Transverse colon (tissue), 4 donors: Measurements from ENCODE around the gene MIR17HG. TPM values are rescaled to one million over a fixed set of nuclear protein-coding genes. Genes with fewer than 3 reads are reported as not detected.

ENCODE experiments used
- DNase-seq: peaks from one replicate; pipeline ENCODE4 v3.0.0-alpha.2; 2019
- H3K27ac ChIP-seq, 4 donors: fragments of 200-600 bp; sonication (generic); 2 replicates each; pipeline ENCODE4 v1.5.1; 2016 to 2018; ENCODE audit warnings: inconsistent platforms in 4 of 4
- H3K27me3 ChIP-seq: fragments of 200-600 bp; sonication (generic); 2 replicates; pipeline ENCODE4 v1.5.1; 2017; ENCODE audit warnings: inconsistent platforms
- H3K36me3 ChIP-seq, 4 donors: fragments of 200-600 bp; sonication (generic); 2 replicates each; pipeline ENCODE4 v1.5.1; 2017 to 2019; ENCODE audit warnings: inconsistent platforms in 4 of 4
- H3K4me1 ChIP-seq, 4 donors: fragments of 200-600 bp; sonication (generic); 2 replicates each; pipeline ENCODE4 v1.5.1; 2017 to 2020; ENCODE audit warnings: inconsistent platforms in 4 of 4
- H3K4me3 ChIP-seq, 4 donors: fragments of 200-600 bp; sonication (generic); 1 replicate in 1 of 4; 2 replicates in 3 of 4; pipeline versions ENCODE4 v1.5.1 to v1.6.1; 2017 to 2019; ENCODE audit warnings: inconsistent platforms in 4 of 4
- H3K9me3 ChIP-seq, 2 donors: fragments of 200-600 bp; sonication (generic); 2 replicates each; pipeline ENCODE4 v1.5.1; 2017 to 2019; ENCODE audit warnings: inconsistent platforms in 2 of 2
- EP300 ChIP-seq: sonication (generic); formaldehyde crosslinking; IDR thresholded peaks from one replicate; pipeline ENCODE4 v1.6.1; 2017; ENCODE audit warnings: antibody characterized with exemption, low read depth
- POLR2A ChIP-seq: fragments of 450-650 bp; IDR thresholded peaks from one replicate; pipeline ENCODE4 v1.6.1; 2016; ENCODE audit warnings: antibody characterized with exemption, mild to moderate bottlenecking, moderate library complexity
- POLR2AphosphoS5 ChIP-seq, 3 donors: sonication (generic); formaldehyde crosslinking; IDR thresholded peaks; one replicate each; pipeline ENCODE4 v1.6.1; 2016; ENCODE audit warnings: antibody characterized with exemption in 3 of 3
- whole genome bisulfite sequencing, 2 donors: methylation state at CpG; one replicate each; pipeline ENCODE4 v1.1.5; 2018; ENCODE audit warnings: low coverage in 1 of 2; 5-methylcytosine and 5-hydroxymethylcytosine counted together
- in situ Hi-C, 4 donors: fragments of 200-750 bp; cut with MboI; loops; one replicate each; pipeline versions ENCODE4 v1.15.0 to v1.15.1; 2017; ENCODE audit warnings: low sequenced_read_pairs in 3 of 4, low pct_ligation_motif_present in 1 of 4, low pct_unique_long_range_greater_than_20kb in 1 of 4
- intact Hi-C: fragments of 100-400 bp; cut with DNase I; formaldehyde crosslinking; loops from one replicate; pipeline ENCODE4 v1.15.1; 2023; ENCODE audit warnings: low total_unique reads
- total RNA-seq, 4 donors: library from RNA; depleted of rRNA; stranded (reverse); fragments of >200 nt; gene quantifications; one replicate each; pipeline ENCODE4 v1.1.0, GENCODE V29; 2016
- TF ChIP-seq, protein P1 (sequence below), 5 experiments: fragments of 200-600 bp in 3 of 5; fragments of 450-650 bp in 2 of 5; sonication (generic) in 3 of 5; IDR thresholded peaks; 1 replicate in 2 of 5; 2 replicates in 3 of 5; pipeline ENCODE4 v1.5.1; 2016 to 2017; ENCODE audit warnings: antibody characterized with exemption in 5 of 5, inconsistent platforms in 3 of 5, mild to moderate bottlenecking in 2 of 5, moderate library complexity in 1 of 5

MIR17HG gene
- total RNA-seq, 4 donors from 2014 or later = 1.1 to 8.1 (median 2.2) TPM

DNA sequence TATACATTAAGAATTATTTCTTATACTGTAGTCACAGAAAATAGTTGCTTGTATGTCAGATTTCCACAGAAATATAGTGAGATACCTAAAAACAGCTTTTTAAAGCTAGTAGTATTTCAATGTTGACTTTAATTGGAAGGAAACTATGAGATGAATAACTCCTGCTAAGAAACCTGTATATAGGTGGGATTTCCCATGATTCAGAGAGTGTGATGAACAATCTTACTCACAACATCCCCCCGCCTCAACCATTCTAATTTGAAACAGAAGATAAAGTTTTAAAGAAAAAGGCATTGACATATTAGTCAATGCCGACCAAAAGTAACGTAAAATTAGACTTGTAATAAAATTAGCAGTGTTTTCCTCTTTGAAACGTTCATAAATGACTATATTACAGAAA, 1.4 kb upstream of the MIR17HG start:
- WGBS, 2 donors = 64 to 72% methylated on average over 4 of the region's 4 CpGs
- DNase-seq = no peak
- in situ Hi-C loops (no loop called here), intact Hi-C loops (no loop called here)
- no peak overlapping the region for H3K27ac ChIP-seq
- H3K36me3 ChIP-seq = peaks cover 0 to 5% (median 0%) of the 10 kb centered on the region in 4 donors
- H3K4me3 ChIP-seq = no peak overlapping the region
- H3K27me3 ChIP-seq = peaks cover 11% of the 10 kb centered on the region
- peaks cover 0 to 23% (median 13%) of the 10 kb centered on the region in 4 donors for H3K4me1 ChIP-seq
- H3K9me3 ChIP-seq = no peaks in the 10 kb centered on the region
- no peak for TF ChIP-seq POLR2A
- TF ChIP-seq POLR2AphosphoS5 (IDR thresholded peaks at IDR 0.05) = no peak
- TF ChIP-seq EP300 = no peak
- TF ChIP-seq, protein P1, sequence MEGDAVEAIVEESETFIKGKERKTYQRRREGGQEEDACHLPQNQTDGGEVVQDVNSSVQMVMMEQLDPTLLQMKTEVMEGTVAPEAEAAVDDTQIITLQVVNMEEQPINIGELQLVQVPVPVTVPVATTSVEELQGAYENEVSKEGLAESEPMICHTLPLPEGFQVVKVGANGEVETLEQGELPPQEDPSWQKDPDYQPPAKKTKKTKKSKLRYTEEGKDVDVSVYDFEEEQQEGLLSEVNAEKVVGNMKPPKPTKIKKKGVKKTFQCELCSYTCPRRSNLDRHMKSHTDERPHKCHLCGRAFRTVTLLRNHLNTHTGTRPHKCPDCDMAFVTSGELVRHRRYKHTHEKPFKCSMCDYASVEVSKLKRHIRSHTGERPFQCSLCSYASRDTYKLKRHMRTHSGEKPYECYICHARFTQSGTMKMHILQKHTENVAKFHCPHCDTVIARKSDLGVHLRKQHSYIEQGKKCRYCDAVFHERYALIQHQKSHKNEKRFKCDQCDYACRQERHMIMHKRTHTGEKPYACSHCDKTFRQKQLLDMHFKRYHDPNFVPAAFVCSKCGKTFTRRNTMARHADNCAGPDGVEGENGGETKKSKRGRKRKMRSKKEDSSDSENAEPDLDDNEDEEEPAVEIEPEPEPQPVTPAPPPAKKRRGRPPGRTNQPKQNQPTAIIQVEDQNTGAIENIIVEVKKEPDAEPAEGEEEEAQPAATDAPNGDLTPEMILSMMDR (IDR thresholded peaks at IDR 0.05) = no peak

DNA sequence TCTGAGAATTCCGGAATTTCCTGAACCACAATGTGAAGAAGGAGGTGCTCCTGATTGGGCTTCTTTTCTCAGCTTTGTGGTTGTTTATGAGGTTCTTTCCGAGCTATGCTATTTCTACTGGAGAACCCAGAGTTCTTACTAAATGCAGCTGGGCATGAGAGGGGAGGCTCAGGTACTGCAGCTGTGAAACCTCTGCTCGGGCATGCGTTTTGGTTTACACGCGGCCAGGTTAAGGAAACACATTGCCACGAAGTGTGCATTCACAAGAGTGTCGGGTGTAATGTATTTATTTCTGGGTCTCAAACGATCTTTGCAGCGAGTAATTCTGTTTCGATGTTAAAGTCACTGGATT, 661 bp upstream of the MIR17HG start:
- in situ Hi-C loops = no loop called here

DNA sequence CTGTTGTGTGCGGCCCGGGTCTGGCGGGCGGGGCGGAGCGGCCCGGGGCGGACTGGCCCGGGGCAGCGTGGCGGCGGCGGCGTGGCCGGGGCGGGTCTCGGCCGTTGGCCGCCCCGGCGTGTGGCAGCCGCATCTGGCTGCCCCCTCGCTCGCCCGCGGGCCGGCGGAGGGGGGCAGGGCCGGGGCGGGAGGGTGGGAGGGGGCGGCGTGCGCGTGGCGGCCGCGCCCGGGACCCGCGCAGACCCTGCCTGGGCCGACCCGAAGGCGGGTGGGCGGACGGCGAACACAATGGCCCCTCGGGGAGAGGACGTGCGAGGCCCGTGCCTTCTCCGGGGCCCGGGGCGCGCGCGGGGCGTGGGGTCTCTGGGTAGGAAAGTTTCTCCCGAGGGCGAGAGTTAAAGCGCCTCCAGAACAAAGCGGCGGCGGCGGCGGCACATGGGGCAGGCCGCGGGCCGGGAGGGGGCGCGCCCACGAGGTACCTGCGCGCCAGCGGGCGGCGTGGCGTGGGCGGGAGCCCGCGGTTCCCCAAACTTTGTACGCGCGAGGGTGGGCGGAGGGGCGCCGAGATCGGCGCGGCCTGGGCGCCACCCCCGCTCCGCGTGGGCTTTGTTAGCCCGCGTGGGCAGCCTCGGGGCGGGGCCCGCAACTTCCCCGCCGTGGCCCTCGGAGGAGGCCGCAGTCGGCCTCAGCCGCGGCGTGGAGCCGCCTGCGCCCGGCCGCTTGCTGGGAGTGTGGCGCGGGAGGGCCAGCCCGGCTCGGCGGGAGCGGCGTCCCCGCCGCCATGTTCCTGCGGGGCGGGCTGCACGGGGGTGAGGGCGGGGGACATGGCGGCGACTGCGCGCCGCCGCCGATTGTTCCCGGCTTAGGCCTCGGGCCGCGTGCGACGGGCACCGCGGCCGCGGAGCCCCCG, 764 bp downstream of the MIR17HG start:
- peaks cover 11% of the 10 kb centered on the region for H3K27me3 ChIP-seq
- H3K4me1 ChIP-seq = peaks cover 0 to 23% (median 13%) of the 10 kb centered on the region in 4 donors
- intact Hi-C loops = no loop called here
- 1% methylated on average over 81 of the region's 141 CpGs; no CpG with 5 or more reads in 1 of the 2 donors for WGBS, 2 donors
- peak; percentile 56 for DNase-seq
- in situ Hi-C loops = no loop called here
- H3K36me3 ChIP-seq = peaks cover 0 to 5% (median 0%) of the 10 kb centered on the region in 4 donors
- no peaks in the 10 kb centered on the region for H3K9me3 ChIP-seq
- TF ChIP-seq, protein P1 (IDR thresholded peaks at IDR 0.05) = no peak
- peak overlapping the region; percentile 90 to 100 (median 98) for H3K4me3 ChIP-seq
- H3K27ac ChIP-seq = peak overlapping the region; percentile 98 to 100 (median 99)

More for the DNA sequence above, 661 bp upstream of the MIR17HG start:
- Histone ChIP-seq H3K27ac (peak overlapping the region; percentile 98 to 100 (median 99)), H3K4me3 (peak overlapping the region; percentile 35 to 100 (median 98)), H3K4me1 (peaks cover 0 to 23% (median 13%) of the 10 kb centered on the region in 4 donors), H3K27me3 (peaks cover 11% of the 10 kb centered on the region), H3K9me3 (no peaks in the 10 kb centered on the region), H3K36me3 (peaks cover 0 to 5% (median 0%) of the 10 kb centered on the region in 4 donors)
- WGBS, 2 donors = 0% methylated on average over 5 to 11 of the region's 11 CpGs
- peak; percentile 40 for DNase-seq
- intact Hi-C loops = no loop called here
- TF ChIP-seq POLR2AphosphoS5 (IDR thresholded peaks at IDR 0.05) = no peak
- no peak for TF ChIP-seq EP300
- TF ChIP-seq, protein P1 (IDR thresholded peaks at IDR 0.05) = no peak
- no peak for TF ChIP-seq POLR2A

DNA sequence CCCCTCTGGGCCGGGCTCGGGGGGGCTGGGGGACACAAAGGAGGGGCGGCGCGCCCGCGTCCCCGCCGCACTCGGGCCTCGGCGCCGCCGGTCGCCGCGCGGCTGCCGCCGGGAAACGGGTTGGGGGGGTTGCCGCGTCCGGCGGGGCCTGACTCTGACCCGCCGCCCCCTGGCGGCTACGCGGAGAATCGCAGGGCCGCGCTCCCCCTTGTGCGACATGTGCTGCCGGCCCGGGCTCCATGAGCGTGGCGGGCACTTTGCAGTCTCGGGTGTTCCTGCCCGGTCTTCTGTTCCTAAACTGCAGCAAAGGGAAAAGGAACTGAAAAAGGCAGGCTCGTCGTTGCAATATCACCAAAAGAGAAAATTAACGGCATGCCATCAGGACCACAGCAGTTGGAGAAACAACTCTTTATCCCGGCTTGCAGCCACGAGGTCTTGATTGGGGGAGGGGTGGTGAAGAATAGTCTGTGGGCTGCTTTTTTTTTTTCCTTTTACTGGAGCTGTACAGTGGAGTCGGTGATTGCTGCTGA, 1.5 kb downstream of the MIR17HG start:
- intact Hi-C loops (no loop called here), in situ Hi-C loops (no loop called here)
- peaks cover 0 to 26% (median 13%) of the 10 kb centered on the region in 4 donors for H3K4me1 ChIP-seq
- WGBS, 2 donors = 0% methylated on average over 1 to 15 of the region's 46 CpGs
- peak overlapping the region; percentile 90 to 100 (median 98) for H3K4me3 ChIP-seq
- DNase-seq = peak; percentile 94
- TF ChIP-seq EP300 (no peak), POLR2A (no peak), POLR2AphosphoS5 (IDR thresholded peaks at IDR 0.05) (peak in 2 of 3 donors; percentile 22 to 50)
- TF ChIP-seq, protein P1 (IDR thresholded peaks at IDR 0.05) = peak; percentile 86 to 99 (median 95)
- H3K27me3 ChIP-seq = peaks cover 9% of the 10 kb centered on the region
- peak overlapping the region; percentile 98 to 100 (median 99) for H3K27ac ChIP-seq
- H3K36me3 ChIP-seq = peaks cover 0 to 10% (median 1%) of the 10 kb centered on the region in 4 donors
- H3K9me3 ChIP-seq = no peaks in the 10 kb centered on the region
